ENCODE data around the gene MSMO1.
"Not testable (repeated sequence)": the region's sequence is repeated elsewhere in the genome, so short reads cannot be mapped to it uniquely, and the experiment has no call there.

Gene MSMO1

GRCh38 chr4:165327211-165328100 is at the start of gene MSMO1:
MSMO1 (plus strand) TSS chr4:165327669; CDS start chr4:165333371, 5,702 bp downstream.
- DNase-seq = peak; percentile 89

DNA sequence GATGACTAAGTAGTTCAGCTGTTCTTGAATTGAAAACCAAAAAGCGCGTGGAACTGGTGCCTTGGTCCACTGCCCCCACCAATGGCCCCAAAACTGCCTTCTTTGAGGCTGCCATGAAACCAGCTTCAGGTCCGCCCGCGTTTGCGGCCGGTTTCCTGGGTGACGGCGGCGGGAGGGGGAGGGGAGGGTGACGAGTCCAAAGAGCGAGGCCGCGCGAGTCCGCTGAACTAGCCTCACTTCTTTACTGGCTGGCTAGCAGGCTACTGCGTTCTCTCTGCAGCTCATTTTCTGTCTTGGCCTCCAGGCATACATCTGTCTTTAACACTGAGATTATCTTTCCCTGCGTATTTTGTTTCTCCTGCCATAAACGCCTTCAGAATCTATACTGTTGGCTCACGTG is 47.9 kb upstream of the MSMO1 start:
- not testable (repeated sequence) for DNase-seq

GRCh38 chr4:165284697-165285096 is 42.8 kb upstream of the MSMO1 start:
- DNase-seq = not testable (repeated sequence)

DNA sequence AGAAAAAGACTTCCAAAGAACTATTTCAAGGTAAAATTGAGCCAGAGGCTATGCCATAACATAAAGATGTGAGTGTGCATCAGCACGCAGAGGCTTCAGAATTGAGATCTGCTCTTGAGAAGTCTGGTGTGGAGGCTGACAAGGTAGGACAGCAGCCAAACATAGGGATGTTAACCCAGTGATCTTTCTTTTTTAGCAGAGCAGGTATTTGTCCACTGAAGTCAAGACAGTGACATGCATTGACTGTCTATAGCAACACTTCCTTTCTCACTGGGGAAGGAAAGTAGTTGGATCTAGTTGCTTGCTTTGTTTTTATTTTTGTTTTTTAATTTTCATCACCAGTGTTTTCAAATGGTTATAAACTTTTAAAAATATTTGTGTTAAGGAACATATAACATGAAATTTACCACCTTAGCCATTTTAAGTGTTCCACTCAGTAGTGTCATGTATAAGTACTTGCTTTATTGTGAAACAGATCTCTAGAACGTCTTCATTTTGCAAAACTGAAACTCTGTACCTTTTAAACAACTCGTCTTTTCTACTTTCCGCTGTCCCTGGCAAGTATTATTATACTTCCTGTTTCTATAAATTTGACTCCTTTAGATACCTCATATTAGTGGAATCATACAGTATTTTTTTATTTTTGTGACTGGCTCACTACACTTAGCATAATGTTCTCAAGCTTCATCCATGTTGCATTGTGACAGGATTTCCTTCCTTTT is 40.7 kb upstream of the MSMO1 start:
- not testable (repeated sequence) for DNase-seq

DNA sequence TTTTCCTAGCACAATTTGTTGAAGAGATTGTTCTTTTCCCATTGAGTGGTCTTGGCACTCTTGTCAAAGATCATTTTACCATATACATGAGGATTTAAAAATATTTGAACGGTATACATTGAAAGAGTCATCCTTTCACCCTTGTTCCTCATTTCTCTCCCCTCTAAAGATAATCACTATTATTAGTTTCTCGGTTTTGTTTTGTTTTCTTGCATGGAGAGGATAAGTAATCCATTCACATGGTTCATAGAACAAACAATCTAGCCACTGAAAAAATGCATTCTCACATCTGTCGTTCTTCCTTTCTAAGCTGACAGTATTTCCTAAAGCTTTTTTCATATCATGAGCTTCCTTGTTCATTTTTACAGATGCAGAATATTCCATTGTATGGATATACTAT is 39.2 kb upstream of the MSMO1 start:
- DNase-seq = no peak

DNA sequence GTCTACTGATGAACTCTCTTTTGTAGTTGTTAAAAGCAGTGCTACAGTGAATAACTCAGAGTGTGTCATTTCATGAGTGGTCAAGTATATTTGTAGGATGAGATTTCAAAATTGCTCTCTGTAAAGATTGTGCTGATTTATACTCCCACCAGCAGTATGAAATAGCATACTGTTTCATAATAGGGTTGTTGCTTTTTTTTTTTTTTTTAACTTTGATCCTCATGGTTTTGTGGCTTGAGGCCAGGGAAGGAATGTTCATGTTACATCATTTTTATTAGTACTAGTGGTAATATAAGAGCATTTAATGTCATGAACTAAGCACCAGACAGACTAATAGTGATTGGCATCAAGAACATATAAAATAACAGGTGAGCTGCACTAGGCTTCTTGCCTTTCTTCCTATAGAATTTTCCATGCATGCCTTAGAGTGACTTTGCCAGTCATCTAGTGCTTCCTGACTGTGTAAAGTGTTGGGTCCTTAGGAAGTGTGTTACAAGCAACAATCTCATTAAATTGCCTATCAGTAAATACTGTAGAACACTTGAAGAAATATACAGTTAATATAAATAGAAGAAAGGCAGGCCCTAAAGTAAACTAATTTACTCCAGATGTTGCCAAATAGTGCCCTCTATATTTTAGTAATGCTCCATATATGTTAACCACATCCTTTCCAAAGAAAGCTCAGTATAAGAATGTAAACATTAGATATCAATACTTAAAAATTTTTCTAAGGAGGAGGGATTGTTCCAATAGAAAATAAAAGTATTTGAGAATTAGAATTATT is 38.6 kb upstream of the MSMO1 start:
- DNase-seq = no peak

GRCh38 chr4:165289423-165289785 is 38.1 kb upstream of the MSMO1 start:
- DNase-seq = no peak

- no peak for DNase-seq
Measured at GRCh38 chr4:165293061-165293460, 34.4 kb upstream of the MSMO1 start.

DNA sequence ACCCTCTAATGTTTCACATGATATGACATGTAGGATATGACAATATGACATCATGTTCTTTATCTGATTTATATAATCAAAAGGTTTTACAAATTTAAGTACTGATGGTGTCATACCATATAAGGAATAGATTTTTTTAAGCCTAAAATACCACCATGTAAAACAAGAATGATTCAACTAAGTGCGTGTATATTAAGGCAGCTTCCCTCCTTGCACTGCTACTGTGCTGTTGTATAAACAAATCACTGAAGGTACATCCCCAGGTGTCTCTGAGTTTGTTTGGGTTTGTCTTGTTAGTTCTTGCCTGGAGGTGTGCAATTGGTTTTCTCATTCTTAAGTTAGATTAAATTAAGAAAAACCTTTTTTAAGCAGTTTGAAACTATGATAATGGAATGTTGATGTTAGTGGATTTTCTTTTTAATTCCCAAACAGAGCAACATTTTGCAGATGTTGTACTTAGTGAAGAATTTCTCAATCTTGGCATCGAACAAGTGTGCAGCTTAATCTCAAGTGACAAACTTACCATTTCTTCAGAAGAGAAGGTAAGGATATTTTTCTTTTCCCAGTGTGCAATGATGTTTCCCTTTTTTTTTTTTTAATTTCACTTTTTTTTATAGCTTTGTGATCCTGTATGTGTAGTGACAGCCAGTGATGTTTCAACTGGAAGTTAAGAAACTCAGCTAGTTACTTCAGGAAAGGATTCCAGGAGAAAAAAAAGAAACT is 33.4 kb upstream of the MSMO1 start:
- no peak for DNase-seq

GRCh38 chr4:165294907-165295306 is 32.6 kb upstream of the MSMO1 start:
- no peak for DNase-seq

DNA sequence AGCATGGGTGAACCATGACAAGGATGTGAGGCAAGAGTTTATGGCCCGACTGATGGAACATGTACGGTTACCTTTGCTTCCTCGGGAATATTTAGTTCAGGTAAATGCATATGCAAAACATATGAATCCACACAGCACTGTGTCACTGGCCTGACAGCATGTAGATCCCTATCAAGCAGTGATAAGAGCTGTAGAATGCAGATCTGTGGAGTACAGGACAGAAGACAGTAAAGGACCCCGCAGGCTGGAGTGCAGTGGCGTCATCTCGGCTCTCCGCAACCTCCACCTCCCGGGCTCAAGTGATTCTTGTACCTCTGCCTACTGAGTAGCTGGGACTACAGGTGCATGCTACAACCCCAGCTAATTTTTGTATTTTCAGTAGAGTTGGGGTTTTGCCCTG is 29.8 kb upstream of the MSMO1 start:
- no peak for DNase-seq

GRCh38 chr4:165299399-165300060 is 27.9 kb upstream of the MSMO1 start:
- DNase-seq = no peak

DNA sequence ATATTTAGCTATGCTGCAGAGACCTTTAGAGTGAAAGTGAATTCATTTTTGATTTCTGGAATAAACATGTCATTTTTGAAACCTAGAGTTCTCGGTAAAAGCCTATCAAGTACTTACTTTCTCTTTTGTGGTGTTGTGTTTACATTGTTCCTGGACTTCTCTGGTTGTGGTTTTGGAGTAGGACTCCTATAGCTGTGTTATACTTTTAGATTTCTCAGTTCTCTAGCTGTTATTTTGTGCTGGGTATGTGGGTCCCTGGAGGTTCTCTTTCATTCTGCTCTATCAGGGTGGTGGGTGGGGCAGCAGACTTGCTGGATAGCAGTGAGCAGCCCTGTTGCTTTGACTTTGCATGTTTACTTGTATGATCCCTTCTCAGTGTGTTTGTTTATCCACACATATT is 25.6 kb upstream of the MSMO1 start:
- no peak for DNase-seq

GRCh38 chr4:165302658-165303057 is 24.8 kb upstream of the MSMO1 start:
- no peak for DNase-seq

DNA sequence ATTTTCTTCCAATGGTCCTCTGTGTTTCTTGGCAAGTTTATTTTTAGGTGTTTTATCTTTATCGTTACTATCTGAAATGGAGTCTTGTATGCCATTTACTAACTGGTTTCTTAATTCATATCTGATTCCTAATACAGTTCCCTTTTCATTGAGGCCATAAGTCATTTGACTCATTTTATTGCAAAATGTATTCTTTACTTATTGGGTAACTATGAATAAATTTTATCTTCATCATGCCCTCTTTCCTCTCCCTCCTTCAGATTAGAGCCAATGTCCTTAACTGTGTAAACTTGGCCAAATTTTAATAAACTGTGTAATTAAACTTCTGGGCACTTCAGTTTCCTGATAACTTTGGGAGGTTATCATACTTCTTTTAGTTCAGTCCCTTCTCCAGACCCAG is 19.3 kb upstream of the MSMO1 start:
- no peak for DNase-seq

- no peak for DNase-seq
Measured at GRCh38 chr4:165308606-165309005, 18.9 kb upstream of the MSMO1 start.

DNA sequence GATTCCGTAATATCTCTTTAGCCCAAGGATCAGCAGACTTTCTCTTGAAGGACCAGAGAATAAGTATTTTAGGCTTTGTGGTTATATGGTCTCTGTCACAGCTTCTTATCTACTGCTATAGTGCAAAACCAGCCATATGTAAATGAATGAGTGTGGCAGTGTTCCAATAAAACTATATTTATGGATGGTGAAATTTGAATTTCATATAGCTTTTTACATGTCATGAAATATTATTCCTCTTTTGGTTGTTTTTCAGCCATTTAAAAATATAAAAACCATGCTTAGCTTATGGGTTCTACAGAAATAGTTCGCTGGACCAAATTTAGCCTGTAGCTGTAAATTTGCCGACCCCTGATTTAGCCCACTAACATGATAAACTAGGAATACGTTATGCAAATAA is 18.0 kb upstream of the MSMO1 start:
- no peak for DNase-seq

GRCh38 chr4:165312506-165312905 is 15.0 kb upstream of the MSMO1 start:
- no peak for DNase-seq

DNA sequence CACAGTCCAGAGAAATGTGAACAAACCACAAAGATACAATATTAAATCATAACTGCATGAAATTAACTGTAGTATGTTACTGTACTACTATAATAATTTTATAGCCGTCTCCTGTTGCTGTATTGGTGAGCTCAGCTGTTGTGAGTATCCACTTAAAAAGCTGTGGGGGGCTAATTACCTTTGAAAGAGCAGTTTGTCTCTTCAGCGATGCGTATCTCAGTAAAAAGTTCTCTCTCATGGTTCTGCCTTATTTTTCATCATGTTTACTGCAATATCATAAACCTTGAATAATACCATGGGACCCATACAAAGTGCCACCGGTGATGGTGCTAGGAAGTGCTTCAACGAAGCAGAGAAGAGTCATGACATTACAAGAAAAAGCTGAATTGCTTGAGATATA is 8.4 kb upstream of the MSMO1 start:
- DNase-seq = no peak

- DNase-seq = no peak
Measured at GRCh38 chr4:165319509-165319908, 8.0 kb upstream of the MSMO1 start.

GRCh38 chr4:165324236-165324917 is 3.1 kb upstream of the MSMO1 start:
- no peak for DNase-seq

- no peak for DNase-seq
Measured at GRCh38 chr4:165324918-165325304, 2.6 kb upstream of the MSMO1 start.
